ENCODE results near the gene CETP.

Gene CETP, protein sequence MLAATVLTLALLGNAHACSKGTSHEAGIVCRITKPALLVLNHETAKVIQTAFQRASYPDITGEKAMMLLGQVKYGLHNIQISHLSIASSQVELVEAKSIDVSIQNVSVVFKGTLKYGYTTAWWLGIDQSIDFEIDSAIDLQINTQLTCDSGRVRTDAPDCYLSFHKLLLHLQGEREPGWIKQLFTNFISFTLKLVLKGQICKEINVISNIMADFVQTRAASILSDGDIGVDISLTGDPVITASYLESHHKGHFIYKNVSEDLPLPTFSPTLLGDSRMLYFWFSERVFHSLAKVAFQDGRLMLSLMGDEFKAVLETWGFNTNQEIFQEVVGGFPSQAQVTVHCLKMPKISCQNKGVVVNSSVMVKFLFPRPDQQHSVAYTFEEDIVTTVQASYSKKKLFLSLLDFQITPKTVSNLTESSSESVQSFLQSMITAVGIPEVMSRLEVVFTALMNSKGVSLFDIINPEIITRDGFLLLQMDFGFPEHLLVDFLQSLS

DNA sequence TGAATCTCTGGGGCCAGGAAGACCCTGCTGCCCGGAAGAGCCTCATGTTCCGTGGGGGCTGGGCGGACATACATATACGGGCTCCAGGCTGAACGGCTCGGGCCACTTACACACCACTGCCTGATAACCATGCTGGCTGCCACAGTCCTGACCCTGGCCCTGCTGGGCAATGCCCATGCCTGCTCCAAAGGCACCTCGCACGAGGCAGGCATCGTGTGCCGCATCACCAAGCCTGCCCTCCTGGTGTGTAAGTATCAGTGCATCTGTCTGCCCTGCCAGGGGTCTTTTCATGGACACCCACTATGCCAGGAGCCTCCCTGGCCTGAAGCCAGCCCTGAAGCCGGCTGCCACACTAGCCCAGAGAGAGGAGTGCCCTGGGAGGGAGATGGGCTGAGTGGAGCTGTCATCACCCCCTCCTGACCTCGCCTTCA is at the start of gene CETP:
CETP (plus strand) TSS at position 100 of the 431 bp plus-strand sequence; CDS start at position 130, 30 bp downstream.
- intact Hi-C loops (cut with DNase I) = no loop called here
- peak in 3 of 10 donors; percentile 54 to 66 (median 55) for DNase-seq

DNA sequence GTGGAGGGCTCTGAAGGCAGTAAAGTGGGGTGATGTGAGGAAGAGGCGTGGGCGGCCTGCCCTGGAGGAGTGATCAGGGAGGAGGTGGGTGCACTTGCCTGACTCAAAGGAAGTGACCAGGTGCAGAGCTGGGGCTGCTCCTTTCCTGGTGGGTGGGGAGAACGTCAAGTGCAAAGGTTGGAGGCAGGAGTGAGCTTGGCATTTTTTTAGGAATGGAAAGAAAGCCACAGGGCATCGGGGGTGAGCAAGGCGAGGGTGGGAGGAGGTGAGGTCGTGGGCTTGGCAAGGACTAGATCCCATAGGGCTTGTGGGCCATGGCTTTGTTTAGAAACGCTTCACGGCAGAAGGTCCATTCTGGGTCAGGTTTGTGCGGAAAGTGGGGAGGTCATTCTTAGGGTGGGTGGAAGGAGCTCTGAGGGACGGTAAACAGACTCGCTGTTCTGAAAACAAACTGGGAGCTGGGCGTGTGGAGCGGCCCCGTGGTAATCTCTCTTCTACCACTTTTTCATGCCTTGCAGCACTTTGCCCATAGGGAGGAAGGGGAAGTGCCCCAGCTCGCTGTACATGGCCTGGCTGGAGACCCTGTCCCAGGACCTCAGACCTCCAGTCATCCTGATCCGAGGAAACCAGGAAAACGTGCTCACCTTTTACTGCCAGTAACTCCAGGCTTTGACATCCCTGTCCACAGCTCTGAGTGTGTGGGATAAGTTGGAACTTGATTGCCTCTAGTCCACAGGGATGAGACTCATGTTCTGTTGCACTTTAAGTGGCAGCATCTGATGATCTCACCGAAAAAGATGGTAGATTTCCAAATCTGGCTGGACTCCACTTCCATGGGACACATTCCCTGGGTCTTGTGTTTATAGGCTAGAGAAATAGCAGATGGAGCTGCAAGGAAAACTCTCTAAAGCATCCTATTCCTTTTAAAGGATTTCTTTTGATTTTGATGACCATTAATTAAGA is 48.7 kb upstream of the CETP start:
- peak in 1 of 10 donors; percentile 61 for DNase-seq
- intact Hi-C loops (cut with DNase I) = no loop called here

DNA sequence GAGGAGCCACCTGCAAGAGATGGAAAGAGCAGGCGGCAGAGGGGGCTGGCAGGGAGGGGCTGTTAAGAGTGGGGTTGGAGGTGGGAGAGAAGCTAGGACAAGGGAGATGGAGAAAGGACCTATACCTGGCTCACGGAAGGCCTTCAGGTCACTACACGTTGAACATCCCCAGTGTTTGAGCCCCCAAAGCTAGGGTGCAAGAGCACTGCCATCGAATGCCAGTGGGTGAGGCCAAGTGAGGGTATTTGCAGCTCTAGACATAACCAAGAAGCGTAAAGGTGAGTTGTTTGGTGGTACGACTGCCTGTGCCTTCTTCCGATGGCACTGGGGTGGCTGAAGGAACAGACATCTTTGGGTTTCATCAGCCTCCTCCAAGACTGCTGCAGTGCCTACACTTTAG is 46.9 kb upstream of the CETP start:
- peak in 1 of 10 donors; percentile 35 for DNase-seq

DNA sequence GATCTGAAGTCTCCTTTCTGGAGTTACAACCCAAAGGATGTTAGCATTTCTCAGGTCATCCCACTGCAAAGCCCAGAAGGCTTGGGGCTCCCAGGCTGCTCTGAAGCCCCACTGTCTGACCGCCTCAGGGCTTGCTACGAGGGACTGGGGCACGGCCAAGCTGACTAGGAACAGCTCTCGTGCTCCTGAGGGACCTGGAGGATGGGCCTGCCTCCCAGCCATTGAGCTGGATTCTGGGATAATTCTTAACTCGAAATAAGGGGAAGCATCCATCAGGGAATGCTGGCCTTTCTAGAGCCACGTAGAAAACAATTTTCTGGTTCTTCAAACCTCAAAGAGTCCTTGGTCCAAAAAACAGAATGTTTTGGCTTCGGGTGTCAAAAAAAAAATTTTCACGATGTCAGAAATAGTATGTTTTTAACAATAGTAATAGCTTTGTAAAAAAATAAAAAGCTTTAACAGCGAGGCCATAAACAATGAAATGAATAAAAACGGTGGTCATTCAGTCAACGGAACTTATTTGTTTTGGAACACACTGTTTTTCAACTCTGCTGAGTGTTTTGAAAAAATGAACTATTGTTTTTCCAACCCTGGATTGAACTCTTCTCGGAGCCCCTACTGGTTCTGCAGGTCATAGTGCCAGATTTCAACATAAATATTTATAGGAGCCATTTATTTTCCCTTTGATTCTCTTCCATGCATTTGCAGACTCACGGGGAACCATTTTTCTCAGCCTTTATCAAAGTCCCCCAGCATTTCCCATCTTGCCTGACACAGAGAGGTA is 46.2 kb upstream of the CETP start:
- DNase-seq = peak in 1 of 10 donors; percentile 65
- intact Hi-C loops (cut with DNase I) = no loop called here

More for the DNA sequence above, 46.9 kb upstream of the CETP start:
- intact Hi-C loops (cut with DNase I) = no loop called here

DNA sequence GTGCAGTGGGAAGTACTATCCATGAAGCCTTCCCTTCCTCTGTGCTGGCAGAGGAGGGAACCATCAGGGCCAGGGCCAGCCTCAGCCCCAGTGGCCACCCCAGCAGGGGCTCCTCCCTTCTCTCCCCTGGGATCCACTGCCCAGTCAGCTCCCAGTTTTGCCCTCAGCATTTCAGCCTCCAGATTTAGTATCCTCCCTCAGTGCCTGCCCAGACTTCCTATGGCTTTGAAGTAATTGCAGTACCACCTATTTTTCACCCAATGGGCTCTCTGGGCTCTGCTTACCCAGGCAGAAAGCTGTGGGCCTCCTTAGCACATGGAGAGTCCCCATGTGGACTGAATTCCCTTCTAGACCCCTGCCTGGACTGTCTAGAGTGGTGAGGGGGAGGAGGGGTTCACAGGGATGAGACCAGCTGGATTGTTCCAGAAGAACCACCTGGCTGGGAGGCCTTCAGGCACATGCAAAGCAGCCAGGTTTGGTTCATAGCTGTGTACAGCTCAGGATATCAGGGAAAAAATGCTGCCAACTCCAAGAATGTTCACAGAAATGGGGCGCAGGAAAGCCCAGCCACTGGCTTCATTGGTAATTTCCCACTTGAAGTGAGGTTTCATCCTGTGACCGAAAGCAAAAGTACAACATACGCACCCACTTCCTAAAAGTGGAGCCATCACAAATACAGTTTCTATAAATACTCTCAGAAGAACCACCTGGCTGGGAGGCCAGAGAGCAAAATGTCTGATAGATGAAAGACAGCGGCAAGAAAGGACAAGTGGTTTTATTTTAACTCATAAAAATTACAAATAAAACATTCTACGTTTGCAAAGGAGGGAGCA is 45.0 kb upstream of the CETP start:
- intact Hi-C loops (cut with DNase I) = no loop called here
- DNase-seq = peak in 1 of 10 donors; percentile 32

DNA sequence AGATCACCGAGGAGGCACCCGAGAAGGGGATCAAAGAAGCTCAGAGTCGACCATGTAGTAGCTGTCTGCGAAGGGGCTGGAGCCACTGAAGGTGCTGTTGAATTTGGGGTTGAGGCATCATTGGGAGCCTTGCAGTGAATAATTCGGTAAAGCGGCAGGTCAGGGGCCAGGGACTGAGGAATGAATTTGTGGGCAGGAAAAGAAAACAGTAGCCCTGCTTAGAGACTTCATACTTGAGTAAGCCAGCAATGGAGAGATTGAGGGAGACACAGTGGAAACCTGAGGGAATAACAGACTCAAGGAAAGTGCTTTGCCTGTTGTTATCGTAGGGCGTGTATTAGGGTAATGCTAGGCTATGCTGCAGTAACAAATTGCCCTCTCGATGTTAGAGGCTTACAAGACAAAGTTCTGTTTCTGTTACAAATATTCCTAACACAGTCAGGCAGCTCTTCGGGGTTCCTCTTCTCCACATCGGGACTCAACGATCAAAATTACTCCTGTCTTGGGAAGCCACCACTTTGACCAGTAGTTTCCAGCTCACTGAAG is 43.2 kb upstream of the CETP start:
- peak in 1 of 10 donors; percentile 13 for DNase-seq
- intact Hi-C loops (cut with DNase I) = no loop called here

DNA sequence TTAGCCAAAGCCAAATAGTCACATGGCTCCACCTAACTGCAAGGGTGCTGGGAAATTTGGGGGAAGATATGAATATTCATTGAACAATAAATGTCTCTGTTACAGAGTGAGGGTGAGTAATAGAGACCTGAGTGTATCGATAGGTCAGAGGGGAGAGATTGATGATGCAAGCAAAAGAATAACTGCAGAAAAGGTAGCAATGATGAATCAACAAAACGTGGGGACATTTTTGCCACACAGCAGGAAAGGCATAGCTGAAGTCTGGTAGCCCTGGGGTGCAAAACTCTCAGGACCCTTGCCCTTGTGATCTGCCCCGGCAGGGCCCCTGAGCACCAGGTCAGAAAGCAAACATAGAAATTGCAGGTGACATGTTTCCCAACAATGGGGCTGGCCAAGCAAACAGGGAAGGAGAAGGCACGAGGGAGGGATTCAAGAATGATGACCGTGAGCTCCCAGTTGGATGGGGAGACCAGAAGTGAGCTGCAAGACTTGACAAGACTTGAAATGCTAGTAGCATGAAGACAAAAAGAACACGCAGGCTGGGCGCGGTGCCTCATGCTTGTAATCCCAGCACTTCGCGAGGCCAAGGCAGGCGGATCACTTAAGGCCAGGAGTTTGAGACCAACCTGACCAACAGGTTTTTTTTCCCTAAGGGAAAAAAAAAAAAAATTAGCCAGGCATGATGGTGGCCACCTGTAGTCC is 42.5 kb upstream of the CETP start:
- DNase-seq = peak in 1 of 10 donors; percentile 38
- intact Hi-C loops (cut with DNase I) = no loop called here

DNA sequence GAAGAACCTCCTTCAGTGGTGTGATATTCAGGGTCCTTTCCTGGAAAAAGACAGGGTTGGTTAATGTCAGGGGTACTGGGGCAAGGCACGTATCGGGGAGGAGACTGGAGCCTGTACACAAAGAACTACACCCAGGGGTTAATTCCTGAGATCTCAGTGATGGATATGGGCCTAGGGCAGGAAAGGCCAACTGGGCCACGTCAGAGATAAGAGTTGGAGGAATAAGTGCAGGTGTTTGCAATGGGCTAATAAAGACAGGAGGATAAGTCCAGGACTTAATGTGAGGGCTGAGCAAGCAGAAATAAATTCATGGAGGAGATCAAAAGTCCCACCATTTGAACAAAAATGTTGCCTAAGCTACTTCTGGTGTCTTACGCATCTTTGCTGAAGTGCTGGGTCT is 40.2 kb upstream of the CETP start:
- peak in 1 of 10 donors; percentile 5 for DNase-seq
- intact Hi-C loops (cut with DNase I) = no loop called here

DNA sequence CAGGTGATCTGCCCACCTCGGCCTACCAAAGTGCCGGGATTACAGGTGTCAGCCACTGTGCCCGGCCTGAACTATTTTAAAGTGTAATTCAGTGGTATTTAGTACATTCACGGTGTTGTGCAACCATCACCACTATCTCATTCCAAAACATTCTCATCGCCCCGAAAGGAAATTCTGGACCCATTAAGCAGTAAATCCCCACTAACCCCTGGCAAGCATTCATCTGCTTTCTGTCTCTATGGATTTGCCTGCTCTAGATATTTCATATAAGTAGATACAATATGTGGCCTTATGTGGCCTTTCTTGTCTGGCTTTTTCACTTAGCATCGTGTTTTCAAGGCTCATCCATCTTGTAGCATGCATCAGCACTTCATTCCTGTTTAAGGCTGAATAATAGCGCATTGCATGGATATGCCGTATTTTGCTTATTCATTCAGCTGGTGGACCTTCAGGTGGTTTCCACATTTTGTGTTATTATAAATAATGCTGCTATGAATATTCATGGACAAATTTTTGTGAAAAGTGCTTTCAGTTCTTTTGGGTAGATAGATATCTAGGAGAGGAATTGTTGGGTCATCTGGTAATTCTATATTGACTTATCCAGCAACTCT is 38.2 kb upstream of the CETP start:
- intact Hi-C loops (cut with DNase I) = no loop called here
- DNase-seq = peak in 1 of 10 donors; percentile 24

DNA sequence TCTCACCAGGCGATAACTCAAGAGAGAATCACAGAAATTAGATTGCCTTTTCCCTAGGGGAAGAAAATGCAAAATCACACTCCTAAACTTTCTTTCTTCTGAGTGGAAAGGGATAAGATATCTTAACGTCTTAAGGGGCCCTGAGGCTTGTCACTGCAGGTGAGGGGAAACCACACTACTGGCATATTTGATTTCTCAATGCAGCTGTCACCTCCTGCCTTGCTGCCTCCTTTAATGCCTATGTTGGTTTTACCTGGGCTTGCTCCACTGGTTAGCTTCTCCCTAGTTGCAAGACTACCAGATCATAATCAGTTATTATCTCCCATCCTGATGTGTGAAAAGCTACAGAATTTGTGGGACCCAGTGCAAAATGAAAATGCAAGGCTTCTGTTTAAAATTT is 34.3 kb upstream of the CETP start:
- intact Hi-C loops (cut with DNase I) = no loop called here
- DNase-seq = no peak

DNA sequence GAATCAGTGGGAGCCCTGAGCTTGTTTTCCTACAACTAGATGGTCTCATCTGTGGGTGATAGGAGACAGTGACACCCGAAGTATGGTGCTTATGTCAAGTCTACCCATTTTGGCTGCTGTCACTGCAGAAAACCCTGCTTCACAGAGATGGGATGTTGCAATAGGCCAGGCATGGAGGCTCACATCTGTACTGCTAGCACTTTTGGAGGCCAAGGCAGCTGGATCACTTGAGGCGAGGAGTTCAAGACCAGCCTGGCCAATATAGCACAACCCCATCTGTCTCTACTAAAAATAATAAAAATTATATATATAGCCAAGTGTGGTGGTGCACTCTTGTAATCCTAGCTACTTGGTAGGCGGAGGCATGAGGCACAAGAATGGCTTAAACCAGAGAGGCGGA is 32.1 kb upstream of the CETP start:
- intact Hi-C loops (cut with DNase I) = no loop called here
- peak in 1 of 10 donors; percentile 14 for DNase-seq

DNA sequence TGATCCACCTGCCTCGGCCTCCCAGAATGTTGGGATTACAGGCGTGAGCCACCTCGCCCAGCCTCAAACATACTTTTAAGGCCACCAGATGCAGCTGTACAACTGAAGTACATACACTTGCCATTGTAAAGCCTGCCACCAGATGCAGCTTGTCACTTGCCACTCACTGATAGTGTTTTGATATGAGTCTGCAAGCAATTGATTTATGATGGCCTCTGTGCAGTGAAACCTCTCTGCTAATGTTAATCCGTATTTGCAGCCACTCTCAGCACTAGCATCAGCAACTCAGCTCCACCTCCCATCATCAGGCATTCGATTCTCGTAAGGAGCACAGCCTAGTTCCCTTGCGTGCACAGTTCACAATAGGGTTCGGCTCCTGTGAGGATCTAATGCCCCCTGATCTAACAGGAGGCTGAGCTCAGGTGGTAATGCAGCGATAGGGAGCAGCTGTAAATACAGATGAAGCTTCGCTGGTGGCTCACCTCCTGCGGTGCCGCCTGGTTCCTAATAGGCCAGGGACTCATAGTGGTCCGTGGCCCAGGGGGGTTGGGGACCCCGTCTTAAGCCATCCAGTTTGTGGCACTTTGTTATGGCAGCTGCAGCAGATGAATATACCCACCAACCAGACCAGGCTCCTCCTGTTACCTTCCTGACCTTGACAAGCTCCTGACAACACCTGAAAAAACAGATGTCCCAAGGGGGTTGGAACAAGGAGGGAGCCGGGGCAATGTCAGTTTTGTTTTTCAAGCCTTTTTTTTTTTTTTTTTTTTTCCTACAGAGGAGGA is 31.1 kb upstream of the CETP start:
- intact Hi-C loops (cut with DNase I) = no loop called here
- DNase-seq = peak in 1 of 10 donors; percentile 54

DNA sequence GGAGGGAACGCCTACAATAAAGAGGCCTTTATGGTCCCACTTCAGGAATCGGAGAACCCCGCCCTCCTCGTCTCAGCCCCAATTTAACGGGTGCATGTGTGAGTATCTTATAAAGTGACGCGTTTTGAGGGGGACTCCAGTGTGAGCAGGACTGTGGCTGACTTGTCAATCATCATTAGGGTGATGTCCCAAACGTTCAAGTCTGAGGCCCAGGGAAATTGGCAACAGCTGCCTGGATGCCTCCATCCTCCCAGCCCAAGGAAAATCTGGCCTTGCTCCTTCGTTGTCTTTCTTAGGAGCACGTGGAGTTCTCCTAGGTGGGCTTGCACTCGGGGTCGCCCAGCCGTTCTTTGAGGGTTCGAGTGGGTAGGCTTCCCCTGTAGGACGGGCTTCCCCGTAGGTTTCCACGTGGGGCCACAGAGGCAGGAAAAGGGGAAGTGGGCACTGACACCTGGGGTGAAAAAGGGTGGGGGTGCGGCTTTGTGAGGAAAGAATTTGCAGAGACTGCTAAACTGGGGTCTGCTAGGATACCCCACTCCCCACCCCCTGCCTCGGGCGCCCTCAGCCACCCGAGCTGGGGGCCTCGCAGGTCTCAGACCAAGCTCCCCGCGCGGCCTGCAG is 30.4 kb upstream of the CETP start:
- peak in 2 of 10 donors; percentile 20 to 27 for DNase-seq
- intact Hi-C loops (cut with DNase I) = no loop called here

DNA sequence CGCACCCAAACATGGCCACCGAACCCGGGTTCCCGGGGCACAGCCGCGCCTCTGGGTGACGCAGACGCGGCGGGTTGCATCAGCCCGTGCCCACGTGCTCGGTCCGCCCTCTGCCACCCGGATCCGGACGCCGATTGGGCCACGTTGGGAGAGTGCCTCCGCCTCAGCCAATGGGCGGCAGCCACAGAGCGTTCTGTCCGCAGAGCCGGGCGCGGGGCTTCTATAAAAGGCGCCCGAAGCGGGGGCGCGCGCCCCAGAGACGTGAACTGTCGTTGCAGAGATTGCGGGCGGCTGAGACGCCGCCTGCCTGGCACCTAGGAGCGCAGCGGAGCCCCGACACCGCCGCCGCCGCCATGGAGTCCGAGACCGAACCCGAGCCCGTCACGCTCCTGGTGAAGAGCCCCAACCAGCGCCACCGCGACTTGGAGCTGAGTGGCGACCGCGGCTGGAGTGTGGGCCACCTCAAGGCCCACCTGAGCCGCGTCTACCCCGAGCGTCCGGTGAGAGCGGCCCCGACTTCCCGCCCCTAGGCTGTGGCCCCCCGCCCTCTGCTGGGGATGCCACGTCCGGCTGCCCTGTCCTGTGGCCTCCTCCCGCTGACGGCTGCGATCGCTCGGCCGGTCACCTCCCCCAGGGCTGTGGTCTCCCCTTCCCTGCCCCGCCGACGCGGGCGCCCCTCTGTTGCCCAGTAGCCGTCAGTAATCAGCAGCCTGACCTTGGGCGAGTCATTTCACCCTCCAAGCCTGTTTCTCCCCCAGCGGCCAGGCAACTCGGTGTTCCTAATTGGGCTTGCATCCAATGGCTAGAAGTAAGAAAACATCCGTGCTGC is 29.6 kb upstream of the CETP start, which contains the start of gene HERPUD1:
HERPUD1 (plus strand) TSS at position 251 of the 829 bp plus-strand sequence; CDS start at position 354, 103 bp downstream.
- DNase-seq = peak; percentile 99 to 100 (median 100)
- intact Hi-C loops (cut with DNase I) = no loop called here

All from posterior cingulate gyrus (tissue), 11 donors.